ENCODE results near the gene OR13A1.

GRCh38 chr10:45286980-45287379, 28.4 kb downstream of the OR13A1 start:
- TF ChIP-seq IRF2 (CRISPR knock-in tag; IDR thresholded peaks at IDR 0.05; ENCODE audit: borderline replicate concordance, low read depth) (no peak), CTCF (IDR thresholded peaks at IDR 0.05) (no peak), AFF4 (CRISPR knock-in tag; IDR thresholded peaks at IDR 0.05; ENCODE audit: borderline replicate concordance) (no peak), SOX15 (CRISPR knock-in tag; IDR thresholded peaks at IDR 0.05) (no peak), MAX (CRISPR knock-in tag; IDR thresholded peaks at IDR 0.05) (no peak), E2F1 (CRISPR knock-in tag; IDR thresholded peaks at IDR 0.05) (no peak), ESRRA (CRISPR knock-in tag; IDR thresholded peaks at IDR 0.05; ENCODE audit: borderline replicate concordance) (no peak), GRHL2 (CRISPR knock-in tag; IDR thresholded peaks at IDR 0.05; ENCODE audit: insufficient replicate concordance, severe bottlenecking) (no peak), CBFB (CRISPR knock-in tag; IDR thresholded peaks at IDR 0.05; ENCODE audit: low read depth) (no peak), NFE2L1 (CRISPR knock-in tag; IDR thresholded peaks at IDR 0.05) (no peak), TP53 (CRISPR knock-in tag; IDR thresholded peaks at IDR 0.05) (no peak), MLX (CRISPR knock-in tag; IDR thresholded peaks at IDR 0.05) (no peak)
